Stimulated activated CD4-positive, alpha-beta T cell treated with anti-CD3 and anti-CD28 coated beads, TNF-alpha, amount 100 ng/mL, for 48 hours (primary cell): ENCODE data around the gene TP63.
"Not testable (repeated sequence)": the region's sequence is repeated elsewhere in the genome, so short reads cannot be mapped to it uniquely, and the experiment has no call there.

ENCODE experiments used
- DNase-seq, 3 donors: peaks; one replicate each; pipeline ENCODE4 v3.0.0-alpha.2; 2020; ENCODE audit warnings: low read depth in 3 of 3

TP63 gene

DNA sequence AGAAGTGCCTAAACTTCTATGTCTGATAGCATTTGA lies at the start of gene TP63:
Gene TP63 (plus strand): TSS at position 17 of the 36 bp plus-strand sequence. CDS start 127 bp downstream, outside the sequence.
- no peak for DNase-seq

DNA sequence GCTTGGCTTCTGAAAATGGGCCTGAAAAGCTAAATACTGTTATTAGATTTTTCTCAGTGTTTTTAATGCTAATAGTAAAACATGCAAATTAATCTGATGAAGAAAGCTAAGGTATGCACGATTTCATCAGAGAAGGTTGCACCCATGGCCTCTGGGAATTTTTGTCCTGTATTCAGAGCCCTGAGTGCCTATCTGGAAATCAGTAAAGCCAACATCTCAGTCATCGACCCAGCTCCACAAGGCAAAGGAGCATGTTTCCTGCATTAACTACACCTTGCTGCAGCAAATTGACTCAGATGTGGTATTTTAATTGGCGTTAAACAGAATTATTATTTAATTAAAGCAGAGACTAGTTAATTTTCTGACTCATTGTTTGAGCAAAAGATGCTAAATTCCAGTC lies 49.0 kb upstream of the TP63 start:
- DNase-seq: no peak

DNA sequence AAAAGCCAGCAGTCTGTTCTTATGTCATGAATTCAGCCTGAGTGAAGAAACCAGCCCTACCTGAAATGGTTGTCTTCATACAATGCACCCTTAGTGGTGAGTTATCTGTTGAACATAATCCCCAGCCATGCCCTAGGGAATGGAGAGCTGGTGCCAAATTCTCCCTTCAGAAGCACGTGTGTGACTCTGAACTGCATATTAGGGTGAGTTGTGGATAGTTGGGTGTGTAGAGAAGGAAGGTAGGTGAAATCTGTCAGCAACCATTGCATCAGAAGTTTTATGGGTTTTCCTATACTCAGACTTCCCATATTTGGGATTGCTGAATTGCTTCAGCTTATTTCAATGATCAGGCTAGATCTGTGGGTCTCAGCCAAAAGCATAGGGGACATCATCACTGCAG lies 46.5 kb upstream of the TP63 start:
- no peak for DNase-seq

DNA sequence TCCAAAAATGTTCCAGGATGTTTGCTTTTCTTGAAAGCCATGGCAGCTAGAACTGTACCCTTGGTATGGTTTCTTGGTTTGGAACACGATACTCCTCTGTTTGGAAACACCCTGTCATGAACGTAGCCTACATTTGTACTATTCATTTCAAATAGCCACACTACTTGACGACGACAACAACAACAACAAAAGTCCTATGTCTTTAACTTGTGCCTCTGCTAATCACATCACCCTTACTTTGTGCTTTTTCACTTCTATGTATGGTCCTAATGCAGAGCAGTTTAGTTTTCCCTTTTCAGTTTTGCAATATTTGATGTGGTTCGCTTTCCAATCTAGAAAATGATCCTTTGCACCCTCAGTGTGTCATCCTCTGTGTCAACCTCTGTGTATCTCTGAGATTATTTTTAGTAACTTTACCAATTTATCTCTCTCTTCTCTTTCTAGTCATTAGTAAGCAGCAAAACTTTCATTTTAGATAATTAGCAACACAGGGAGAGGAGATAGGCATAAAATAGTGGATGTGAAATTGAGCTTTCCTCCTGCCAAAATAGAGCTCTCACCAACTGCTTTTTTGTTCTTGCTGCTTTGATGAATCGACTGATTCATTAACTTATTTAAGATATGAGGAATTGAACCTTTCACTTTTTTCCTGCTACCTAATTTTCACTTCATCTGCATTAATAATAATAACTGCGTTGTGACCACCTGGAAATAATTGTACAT lies 44.1 kb upstream of the TP63 start:
- no peak for DNase-seq

DNA sequence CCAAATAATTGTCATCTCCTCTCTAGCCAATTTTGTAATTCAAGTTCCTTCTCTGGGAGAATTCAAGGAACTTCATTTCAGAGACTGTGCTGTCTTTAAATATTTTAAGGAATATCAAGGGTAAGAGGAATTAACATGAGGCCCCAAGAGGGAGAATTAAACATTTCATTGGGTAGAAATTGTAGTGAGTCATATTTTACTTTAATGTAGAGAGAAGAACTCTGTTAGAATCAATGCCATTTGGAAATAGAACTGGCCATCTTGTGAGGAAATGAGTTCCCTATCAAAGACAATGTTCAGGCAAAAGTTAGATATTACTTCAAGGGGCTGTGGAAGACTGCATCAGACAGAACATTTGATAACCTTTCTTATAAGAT lies 43.5 kb upstream of the TP63 start:
- no peak for DNase-seq

DNA sequence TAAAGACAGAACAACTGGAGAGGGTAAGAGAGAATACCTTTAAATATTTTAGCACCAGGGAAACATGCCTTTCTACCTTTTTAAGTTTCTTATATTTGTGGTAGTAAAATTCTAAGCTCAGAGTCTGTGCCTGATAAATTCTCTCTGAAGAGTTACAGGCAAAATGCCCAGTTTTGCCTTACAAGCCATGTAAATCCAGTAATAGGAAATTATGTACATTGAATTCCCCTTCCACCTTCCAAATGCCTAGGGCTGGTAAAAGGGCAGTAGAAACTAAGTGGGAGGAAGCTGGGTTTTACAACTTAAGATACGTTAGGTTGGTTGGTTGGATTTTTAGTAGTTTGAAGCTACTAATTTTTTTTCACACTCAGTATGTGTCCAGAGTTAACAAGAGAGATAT lies 43.1 kb upstream of the TP63 start:
- no peak for DNase-seq

DNA sequence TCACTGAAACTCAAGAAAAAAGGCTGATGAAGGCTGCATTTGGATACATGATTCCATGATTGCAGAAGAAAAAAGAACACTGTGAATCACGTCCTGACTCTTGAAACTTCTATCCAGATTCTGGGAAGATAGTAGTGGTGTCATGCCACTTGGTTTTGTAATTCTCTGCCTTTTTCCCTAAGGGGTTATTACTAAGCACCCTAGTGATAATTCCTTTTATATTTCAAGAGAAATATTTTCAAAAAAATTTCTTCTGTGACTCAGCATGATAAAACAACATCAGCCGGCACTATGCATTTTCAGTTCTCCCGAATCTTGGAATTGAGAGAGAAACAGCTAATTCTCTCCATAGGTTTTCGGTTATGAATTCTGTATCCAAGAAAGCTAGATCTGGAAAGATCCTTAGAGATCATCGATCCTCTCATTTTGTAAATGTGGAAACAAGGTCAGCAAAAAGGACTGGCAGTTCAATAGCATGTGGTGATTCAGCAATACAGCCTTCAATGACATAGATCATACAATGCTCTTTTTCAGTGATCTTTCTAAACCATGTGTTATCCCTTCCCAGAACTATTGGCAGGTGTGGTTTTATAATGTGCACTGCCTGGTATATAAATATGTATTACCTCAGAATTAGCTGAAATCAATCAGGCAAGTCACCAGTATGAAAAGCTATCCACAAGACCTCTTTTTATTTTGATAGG lies 42.6 kb upstream of the TP63 start:
- DNase-seq: no peak

DNA sequence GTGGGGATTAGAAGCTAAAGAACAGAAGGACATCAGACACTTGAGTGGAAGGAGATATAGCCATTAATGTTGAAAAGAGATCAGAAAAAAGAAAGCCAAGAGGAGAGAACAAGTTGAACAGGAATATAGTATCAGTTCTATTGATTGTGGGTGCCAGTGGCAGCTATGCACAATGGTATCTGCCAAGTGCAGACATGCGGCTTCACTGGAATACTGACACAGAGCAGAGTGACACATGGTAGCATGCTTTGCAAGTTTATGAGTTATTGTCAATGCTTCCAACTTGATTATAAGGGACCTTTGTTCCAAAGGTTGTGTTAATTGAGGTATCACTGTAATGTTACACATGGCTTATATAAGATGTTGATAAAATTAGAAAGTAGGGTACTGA lies 42.0 kb upstream of the TP63 start:
- DNase-seq: no peak

DNA sequence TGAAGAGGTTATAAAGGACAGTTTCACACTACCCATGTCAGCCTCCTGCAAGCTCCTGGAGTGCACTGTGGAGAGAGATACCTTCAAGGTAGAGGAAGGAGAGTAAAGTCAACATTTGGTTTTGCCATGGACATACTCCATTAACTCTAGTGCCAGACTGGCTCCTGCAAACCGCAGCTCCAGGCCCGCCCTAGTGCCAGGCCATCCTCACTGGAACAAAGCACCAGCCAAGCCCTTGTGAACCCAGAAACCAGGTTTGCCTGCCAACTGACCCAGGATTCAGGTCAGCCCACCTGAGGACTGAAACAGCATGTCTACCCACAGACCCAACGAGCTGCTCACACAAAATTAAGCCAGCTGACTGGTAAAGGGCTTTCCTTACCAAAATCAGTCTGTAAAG lies 41.0 kb upstream of the TP63 start:
- no peak for DNase-seq

DNA sequence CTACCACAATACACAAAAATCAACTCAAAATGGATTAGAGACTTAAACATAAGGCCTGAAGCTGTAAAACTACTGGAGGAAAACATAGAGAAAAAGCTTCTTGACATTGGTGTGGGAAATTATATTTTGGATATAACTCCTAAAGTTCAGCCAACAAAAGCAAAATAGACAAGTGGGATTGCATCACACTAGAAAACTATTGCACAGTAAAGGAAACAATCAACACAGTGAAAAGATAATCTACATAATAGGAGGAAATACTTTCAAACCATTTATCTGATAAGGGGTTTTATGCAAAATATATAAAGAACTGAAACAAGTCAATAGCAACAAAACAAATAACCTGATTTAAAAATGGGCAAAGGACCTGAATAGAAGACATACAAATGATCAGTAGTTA lies 37.6 kb upstream of the TP63 start:
- DNase-seq: no peak

DNA sequence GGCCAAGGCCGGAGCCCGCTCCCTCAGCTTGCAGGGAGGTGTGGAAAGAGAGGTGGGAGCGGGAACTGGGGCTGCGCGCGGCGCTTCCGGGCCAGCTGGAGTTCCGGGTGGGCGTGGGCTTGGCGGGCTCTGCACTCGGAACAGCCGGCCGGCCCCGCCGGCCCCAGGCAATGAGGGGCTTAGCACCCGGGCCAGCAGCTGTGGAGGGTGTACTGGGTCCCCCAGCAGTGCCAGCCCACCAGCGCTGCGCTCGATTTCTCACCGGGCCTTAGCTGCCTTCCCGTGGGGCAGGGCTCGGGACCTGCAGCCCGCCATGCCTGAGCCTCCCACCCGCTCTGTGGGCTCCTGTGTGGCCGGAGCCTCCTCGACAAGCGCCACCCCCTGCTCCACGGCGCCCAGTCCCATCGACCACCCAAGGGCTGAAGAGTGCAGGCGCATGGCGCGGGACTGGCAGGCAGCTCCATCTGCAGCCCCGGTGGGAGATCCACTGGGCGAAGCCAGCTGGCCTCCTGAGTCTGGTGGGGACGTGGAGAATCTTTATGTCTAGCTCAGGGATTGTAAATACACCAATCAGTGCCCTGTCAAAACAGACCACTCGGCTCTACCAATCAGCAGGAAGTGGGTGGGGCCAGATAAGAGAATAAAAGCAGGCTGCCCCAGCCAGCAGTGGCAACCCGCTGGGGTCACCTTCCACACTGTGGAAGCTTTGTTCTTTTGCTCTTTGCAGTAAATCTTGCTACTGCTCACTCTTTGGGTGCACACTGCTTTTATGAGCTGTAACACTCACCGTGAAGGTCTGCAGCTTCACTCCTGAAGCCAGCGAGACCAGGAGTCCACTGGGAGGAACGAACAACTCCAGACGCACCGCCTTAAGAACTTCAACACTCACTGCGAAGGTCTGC lies 34.9 kb upstream of the TP63 start:
- not testable (repeated sequence) for DNase-seq

DNA sequence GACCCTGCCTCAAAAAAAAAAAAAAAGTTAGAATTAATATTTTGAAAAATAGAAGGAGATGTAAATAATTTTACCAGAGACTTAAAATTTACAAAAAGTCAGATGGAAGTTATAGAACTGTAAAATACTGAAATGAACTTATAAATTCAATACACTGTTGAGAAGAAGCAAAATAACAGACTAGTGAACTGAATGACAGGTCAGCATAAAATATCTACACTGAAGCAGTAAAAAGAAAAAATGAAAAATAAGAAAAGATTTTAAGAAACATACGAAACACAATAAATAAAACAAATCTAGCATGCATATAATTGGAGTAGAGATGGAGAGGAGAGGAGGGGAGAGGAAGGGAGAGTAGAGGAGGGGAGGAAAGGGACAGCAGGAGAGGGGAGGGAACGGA lies 33.3 kb upstream of the TP63 start:
- DNase-seq: no peak

DNA sequence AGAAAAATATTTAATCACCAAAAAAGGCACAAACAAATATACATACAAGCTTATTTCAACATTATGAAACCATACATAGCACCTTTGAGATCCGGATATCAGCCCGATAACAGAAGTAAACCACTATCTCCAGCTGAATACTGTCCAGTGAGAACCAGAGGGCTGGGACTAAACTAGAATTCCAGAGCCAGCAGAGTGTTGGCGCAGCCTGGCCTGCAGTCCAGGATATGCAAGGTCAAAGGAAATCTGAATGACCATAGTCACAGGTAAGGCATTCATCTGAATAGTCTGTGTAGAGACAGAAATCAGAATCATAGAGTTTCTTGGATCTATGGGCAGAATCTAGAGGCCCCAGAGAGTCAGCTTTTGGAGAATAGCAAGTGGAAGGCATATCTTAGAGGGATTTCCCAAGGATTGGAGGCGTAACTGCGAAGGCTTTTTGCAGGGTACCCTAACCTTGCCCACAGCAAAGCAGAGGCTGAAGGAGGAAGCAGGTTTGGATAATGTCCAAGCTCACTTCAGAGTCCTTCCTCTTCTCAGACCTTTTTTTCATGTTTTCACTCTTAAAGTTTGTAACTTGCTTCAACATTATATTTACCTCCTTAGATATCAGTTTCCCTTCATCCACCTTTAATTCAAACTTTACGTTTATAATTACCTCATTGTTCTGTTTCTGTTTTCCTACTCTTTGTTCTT lies 32.5 kb upstream of the TP63 start:
- DNase-seq: no peak

DNA sequence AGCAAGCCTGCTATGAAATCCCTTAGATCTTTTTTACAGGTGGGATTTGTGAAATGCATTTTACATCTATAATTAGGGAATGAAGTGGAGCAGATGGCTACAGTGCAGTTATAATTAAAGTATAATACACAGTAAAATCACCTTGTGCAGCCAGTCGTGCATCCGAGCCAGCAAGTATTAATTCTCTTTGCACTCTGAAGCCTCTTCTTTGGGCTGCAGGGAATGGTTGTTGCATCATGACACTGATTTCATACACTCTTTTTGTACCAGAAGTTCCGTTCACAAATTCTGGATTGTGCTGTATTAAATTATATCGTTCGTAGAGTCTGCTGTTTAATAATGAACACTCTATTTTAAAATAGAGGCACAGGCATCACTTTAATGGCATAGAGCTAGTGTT lies 28.7 kb upstream of the TP63 start:
- DNase-seq: no peak

DNA sequence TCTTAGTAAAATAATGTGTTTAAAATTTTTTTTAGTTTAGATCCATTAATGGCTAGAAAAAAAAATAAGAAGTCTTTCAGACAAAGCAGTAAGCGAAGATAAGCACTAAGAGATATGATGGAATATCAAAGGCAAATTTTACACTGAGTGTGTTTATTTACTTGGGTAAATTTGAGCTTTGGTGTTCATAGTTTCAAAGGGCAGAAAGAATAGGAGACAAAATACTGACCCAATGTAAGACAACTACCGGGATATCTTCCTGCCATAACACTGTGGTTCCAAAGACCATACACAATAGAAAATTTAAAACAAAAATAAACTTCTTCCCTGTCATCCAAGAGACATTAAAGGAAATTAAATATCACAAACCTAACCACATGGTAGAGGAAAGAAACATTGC lies 25.5 kb upstream of the TP63 start:
- DNase-seq: no peak

DNA sequence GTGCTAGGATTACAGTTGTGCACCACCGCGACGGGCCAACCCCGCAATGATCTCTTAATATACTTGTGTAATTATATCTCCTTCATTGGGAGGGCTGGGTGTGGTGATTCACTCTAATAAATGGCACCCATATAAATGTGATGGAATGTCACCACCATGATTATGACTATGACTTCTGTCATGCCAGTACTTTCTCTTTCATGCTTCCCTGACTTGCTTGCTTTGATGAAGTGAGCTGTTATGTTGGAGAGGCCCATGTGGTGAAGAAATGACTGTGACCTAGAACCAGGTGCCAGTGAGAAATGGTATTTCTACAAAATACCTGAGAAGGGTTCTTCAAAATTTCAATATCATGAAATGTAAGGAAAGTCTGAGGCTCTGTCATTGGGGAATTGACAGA lies 24.4 kb upstream of the TP63 start:
- no peak for DNase-seq

DNA sequence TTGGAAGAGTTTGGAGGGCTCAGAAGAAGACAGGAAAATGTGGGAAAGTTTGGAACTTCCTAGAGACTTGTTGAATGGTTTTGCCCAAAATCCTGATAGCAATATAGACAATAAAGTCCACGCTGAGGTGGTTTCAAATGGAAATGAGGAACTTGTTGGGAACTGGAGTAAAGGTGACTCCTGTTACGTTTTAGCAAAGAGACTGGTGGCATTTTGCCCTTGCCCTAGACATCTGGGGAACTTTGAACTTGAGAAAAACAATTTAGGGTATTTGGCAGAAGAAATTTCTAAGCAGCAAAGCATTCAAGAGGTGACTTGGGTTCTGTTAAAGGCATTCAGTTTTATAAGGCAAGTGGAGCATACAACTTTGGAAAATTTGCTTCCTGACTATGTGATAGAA lies 18.5 kb upstream of the TP63 start:
- DNase-seq: not testable (repeated sequence)

DNA sequence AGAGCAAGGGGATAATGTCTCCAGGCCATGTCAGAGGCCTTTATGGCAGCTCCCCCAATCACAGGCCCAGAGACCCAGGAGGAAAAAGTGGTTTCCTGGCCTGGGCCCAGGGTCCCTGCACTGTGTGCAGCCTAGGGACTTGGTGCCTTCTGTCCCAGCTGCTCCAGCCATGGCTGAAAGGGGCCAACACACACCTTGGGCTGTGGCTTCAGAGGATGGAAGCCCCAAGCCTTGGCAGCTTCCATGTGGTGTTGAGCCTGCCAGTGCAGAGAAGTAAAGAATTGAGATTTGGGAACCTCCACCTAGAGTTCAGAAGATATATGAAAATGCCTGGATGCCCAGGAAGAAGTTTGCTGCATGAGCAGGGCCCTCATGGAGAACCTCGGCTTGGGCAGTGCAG lies 18.1 kb upstream of the TP63 start:
- DNase-seq: no peak

DNA sequence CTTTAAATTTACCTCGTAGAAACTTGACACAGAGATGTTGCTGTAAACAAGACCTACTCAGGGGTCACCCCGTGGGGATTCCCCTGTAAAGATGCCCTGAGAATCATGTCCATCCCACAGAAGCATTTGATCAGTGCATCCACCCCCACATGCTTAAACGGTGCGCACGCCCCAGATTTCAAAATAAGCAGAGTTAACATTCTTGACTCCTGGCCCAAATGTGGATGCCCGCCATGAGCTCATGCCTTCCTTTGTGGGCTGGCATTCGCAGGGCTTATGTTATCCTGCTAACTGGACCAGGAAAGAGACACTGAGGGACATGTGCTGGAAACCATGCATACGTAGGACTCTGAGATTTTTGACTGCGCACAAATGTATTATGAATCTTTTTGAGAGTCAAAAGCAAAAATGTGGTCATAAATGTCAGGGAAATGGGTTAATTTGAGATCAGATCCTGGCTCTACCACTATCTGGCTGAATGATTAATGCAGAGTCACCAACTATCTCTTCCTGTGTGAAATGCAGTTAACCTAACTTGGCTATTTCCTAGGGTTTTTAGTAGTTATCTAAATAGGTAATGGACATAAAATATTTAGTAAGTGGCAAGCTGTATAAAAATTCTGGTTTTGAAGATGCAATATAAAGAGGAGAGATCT lies 9.1 kb upstream of the TP63 start:
- DNase-seq: no peak

DNA sequence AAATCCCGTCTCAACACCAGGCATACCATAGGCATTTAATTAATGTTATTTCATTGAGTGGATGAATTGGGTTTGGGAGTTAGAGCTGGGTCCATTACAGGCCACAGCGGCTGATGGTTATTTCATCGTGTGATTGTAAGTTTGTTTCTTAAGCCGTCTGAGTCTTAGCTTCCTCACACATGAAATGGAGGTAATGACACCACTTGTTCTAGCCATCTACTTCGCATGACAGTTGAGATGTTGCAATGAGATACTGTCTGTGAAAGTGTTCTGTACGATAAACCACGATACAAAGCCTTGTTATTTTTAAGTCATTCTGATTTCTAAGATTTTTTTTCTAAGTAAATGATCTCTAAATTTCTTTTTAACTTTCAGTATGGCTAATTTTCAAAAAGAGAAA lies 8.6 kb upstream of the TP63 start:
- DNase-seq: no peak

DNA sequence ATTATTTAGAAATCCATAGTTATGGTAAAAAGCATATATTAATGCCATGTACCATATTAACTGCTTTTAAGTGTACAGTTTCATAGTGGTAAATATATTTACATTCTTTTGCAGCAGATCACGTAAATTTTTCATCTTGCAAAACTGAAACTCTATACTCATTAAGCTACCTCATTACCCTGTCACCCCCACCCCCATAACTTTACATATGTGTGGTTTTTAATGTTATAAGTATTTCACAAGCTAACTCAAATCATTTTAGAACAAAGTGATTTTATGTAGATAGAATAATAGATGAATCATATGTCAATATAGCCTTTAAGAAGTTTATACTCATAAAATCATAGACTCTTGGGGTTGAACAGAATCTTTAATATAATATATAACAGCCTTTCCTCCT lies 7.1 kb upstream of the TP63 start:
- DNase-seq: no peak

DNA sequence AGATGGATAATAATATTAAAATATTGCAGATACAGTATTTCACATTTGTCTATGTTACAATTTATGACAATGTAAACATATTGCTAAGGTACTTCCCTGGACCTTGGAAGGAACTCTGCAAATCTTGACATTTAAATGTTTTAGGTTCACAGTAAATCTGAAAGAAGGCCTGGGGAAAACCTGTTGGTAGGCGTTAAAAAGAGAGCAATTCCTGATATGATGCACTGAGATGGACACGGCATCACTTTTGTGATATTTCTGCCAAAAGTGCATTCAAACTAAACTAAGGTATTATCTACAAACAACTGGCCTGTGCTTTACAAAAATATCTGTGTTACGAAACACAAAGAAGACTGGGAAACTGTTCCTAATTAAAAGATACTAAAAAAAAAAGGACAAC lies 6.1 kb upstream of the TP63 start:
- no peak for DNase-seq
